HepG2 (cell line): ENCODE measurements around the gene PPP6R2. TPM values are rescaled to one million over a fixed set of nuclear protein-coding genes. Genes with fewer than 3 reads are reported as not detected.

Source experiments
- ATAC-seq: fragments of 200-7000 bp; cut with Tn5 transposase; 3 replicates; pipeline ENCODE4 v1.9.1; 2020; ENCODE audit warnings: mild to moderate bottlenecking, moderate library complexity
- BruUV-seq: library from RNA; stranded (reverse); fragments of 400-500 nt; replicated peaks from 2 replicates; lab custom pipeline; 2021; lab: Mats Ljungman, UMichigan
- CTCF ChIA-PET: fragments of 300-600 bp; formaldehyde crosslinking; extraction: SDS; loops from one replicate; lab custom pipeline; 2021; ENCODE audit warnings: low total read pairs, inconsistent platforms, low intra/inter-chr PET ratio; lab: Yijun Ruan, JAX
- POLR2A ChIA-PET: fragments of 350-600 bp; sonication (Branson Sonifier 250); formaldehyde crosslinking; loops from one replicate; lab custom pipeline; 2020; ENCODE audit warnings: antibody characterized with exemption, inconsistent platforms; lab: Yijun Ruan, JAX
- DNase-seq: peaks from one replicate; pipeline ENCODE4 v3.0.0-alpha.2; 2015; ENCODE audit warnings: low spot score
- FAIRE-seq: peaks from 3 replicates; lab custom pipeline; 2011; peaks lifted over from hg19 to GRCh38; lab: Jason Lieb, UNC
- H2AFZ ChIP-seq: one replicate; pipeline ENCODE4 v1.6.1; 2011; ENCODE audit warnings: low read length, inconsistent platforms
- H3K27ac ChIP-seq: fragments of 300-600 bp; 3 replicates; pipeline ENCODE4 v1.8.0; 2011; ENCODE audit warnings: mixed run types, mild to moderate bottlenecking, mixed read lengths, low read length, inconsistent platforms; ENCODE audit not compliant: insufficient read depth; ENCODE audit errors: extremely low read length
- H3K27me3 ChIP-seq, 2 experiments: fragments of 200-600 bp in 1 of 2; 2 replicates in 1 of 2; 3 replicates in 1 of 2; pipeline versions ENCODE4 v1.6.0 to v1.8.0; 2011; ENCODE audit warnings: low read length in 2 of 2, mild to moderate bottlenecking in 2 of 2, moderate library complexity in 2 of 2, inconsistent platforms in 1 of 2; ENCODE audit not compliant: insufficient read depth in 2 of 2, control insufficient read depth in 1 of 2
- H3K36me3 ChIP-seq, 2 experiments: fragments of 200-600 bp in 1 of 2; replicated peaks in 1 of 2; 2 replicates in 1 of 2; 3 replicates in 1 of 2; pipeline versions ENCODE4 v1.5.1 to v1.8.0; 2011; ENCODE audit warnings: low read length in 2 of 2, inconsistent platforms in 1 of 2; ENCODE audit not compliant: insufficient read depth in 2 of 2, control insufficient read depth in 1 of 2
- H3K4me1 ChIP-seq: 2 replicates; pipeline ENCODE4 v1.5.1; 2012; ENCODE audit warnings: low read length, inconsistent platforms; ENCODE audit not compliant: insufficient read depth
- H3K4me2 ChIP-seq: 2 replicates; pipeline ENCODE4 v1.6.0; 2011; ENCODE audit warnings: low read depth, low read length, inconsistent platforms
- H3K4me3 ChIP-seq, 3 experiments: fragments of 200-600 bp in 1 of 3; sonication (generic), shearing (Covaris generic) in 1 of 3; replicated peaks in 1 of 3; 2 replicates each; pipeline ENCODE4 v1.5.1; 2011 to 2016; ENCODE audit warnings: low read length in 3 of 3, inconsistent platforms in 2 of 3, low read depth in 2 of 3, mild to moderate bottlenecking in 2 of 3, control low read depth in 1 of 3, mixed read lengths in 1 of 3; ENCODE audit not compliant: insufficient read depth in 1 of 3
- H3K79me2 ChIP-seq: one replicate; pipeline ENCODE4 v1.6.1; 2011; ENCODE audit warnings: low read length, inconsistent platforms; ENCODE audit not compliant: insufficient read depth
- H3K9ac ChIP-seq: 2 replicates; pipeline ENCODE4 v1.6.0; 2011; ENCODE audit warnings: mild to moderate bottlenecking, low read depth, low read length, inconsistent platforms; ENCODE audit not compliant: insufficient read depth
- H3K9me3 ChIP-seq: 2 replicates; pipeline ENCODE4 v1.5.1; 2012; ENCODE audit warnings: mild to moderate bottlenecking, low read length
- H4K20me1 ChIP-seq: 2 replicates; pipeline ENCODE4 v1.6.0; 2011; ENCODE audit warnings: inconsistent platforms, mild to moderate bottlenecking, low read length, moderate library complexity; ENCODE audit not compliant: insufficient read depth
- GFI1 ChIP-seq: sonication (generic); formaldehyde crosslinking; IDR thresholded peaks from 2 replicates; pipeline ENCODE4 v1.5.0; 2020; ENCODE audit warnings: missing genetic modification reagents, mild to moderate bottlenecking, borderline replicate concordance
- MAZ ChIP-seq, 2 experiments: sonication (generic) in 1 of 2; formaldehyde crosslinking in 1 of 2; IDR thresholded peaks; 2 replicates each; pipeline versions ENCODE4 v1.5.0 to v1.6.1; 2012 to 2020; ENCODE audit warnings: low read depth in 2 of 2, mild to moderate bottlenecking in 2 of 2, borderline replicate concordance in 1 of 2, improper control_type of control experiment in 1 of 2, low read length in 1 of 2, missing genetic modification reagents in 1 of 2, moderate library complexity in 1 of 2
- POLR2A ChIP-seq, 2 experiments: IDR thresholded peaks; 2 replicates each; pipeline ENCODE4 v1.6.1; 2011; ENCODE audit warnings: low read depth in 2 of 2, low read length in 2 of 2, mild to moderate bottlenecking in 1 of 2, moderate library complexity in 1 of 2; ENCODE audit not compliant: insufficient read depth in 1 of 2
- RNF219 ChIP-seq: sonication (generic); formaldehyde crosslinking; IDR thresholded peaks from 2 replicates; pipeline ENCODE4 v1.5.0; 2020; ENCODE audit warnings: mild to moderate bottlenecking, missing genetic modification reagents
- WGBS: methylation state at CpG from one replicate; pipeline ENCODE4 v1.1.6; 2017; ENCODE audit warnings: low lambda C conversion rate; 5-methylcytosine and 5-hydroxymethylcytosine counted together
- in situ Hi-C: cut with HindIII; loops from 2 replicates; pipeline ENCODE4 v1.10.0; 2017; ENCODE audit warnings: low pct_unique_long_range_greater_than_20kb; ENCODE audit not compliant: extremely low pct_ligation_motif_present
- intact Hi-C: fragments of 100-400 bp; cut with micrococcal nuclease; formaldehyde crosslinking; loops from one replicate; pipeline ENCODE4 v1.10.0; 2022; ENCODE audit not compliant: unreplicated experiment
- polyA plus RNA-seq, 8 experiments: library from polyadenylated mRNA; depleted of rRNA in 3 of 8; stranded (reverse) in 7 of 8; unstranded in 1 of 8; fragments of >200 nt; fragmentation: Illumina TruSeq in 4 of 8; extraction: Trizol in 4 of 8; gene quantifications; 2 replicates each; pipeline versions ENCODE4 v1.2.1 to v1.2.3, GENCODE V29; 2011 to 2016; ENCODE audit warnings: low read depth in 4 of 8, missing spikeins in 1 of 8, mixed read lengths in 1 of 8; ENCODE audit not compliant: insufficient read depth in 1 of 8
- total RNA-seq, 5 experiments: library from RNA; depleted of rRNA; stranded (reverse); fragments of >200 nt; fragmentation: Illumina TruSeq; extraction: Trizol; gene quantifications; 2 replicates each; pipeline ENCODE4 v1.2.3, GENCODE V29; 2016; ENCODE audit warnings: low read depth in 1 of 5

PPP6R2 gene
- total and polyA plus RNA-seq, 2 of the 13 experiments (the other 11 are each of a cell fraction or from before 2014, with no cell fraction given): 55.0 to 102 TPM

- ATAC-seq: no peak; the same call in 2 of the 3 replicates
- no TSS peak for BruUV-seq
- CTCF ChIA-PET: no interaction called here
- H3K4me1 ChIP-seq: no peaks in the 10 kb centered on the region
- no peak for FAIRE-seq
- in situ Hi-C loops (no loop called here), intact Hi-C loops (no loop called here)
- H3K4me3 ChIP-seq: no peak overlapping the region
- H3K4me2 ChIP-seq: no peak overlapping the region
- peaks cover 2% of the 10 kb centered on the region for H3K79me2 ChIP-seq
- H2AFZ ChIP-seq: no peak overlapping the region
- TF ChIP-seq MAZ (IDR thresholded peaks at IDR 0.05; ENCODE audit: borderline replicate concordance, low read depth, low read length): no peak
- no peak for TF ChIP-seq MAZ (CRISPR knock-in tag; IDR thresholded peaks at IDR 0.05; ENCODE audit: low read depth)
- 0 out of 4 replicates have a peak, but pooled peaks of 1 of the 2 experiments have one; percentile 20 for TF ChIP-seq POLR2A (IDR thresholded peaks at IDR 0.05; ENCODE audit: insufficient read depth in 1 of 2, low read depth in 2 of 2, low read length in 2 of 2)
- TF ChIP-seq GFI1 (CRISPR knock-in tag): no peak
- no peak for TF ChIP-seq RNF219 (CRISPR knock-in tag)
- H3K27ac ChIP-seq: no peak overlapping the region
- no peak overlapping the region for H3K9ac ChIP-seq
- H3K9me3 ChIP-seq: no peaks in the 10 kb centered on the region
- H3K27me3 ChIP-seq: no peaks in the 10 kb centered on the region
- peaks cover 3% of the 10 kb centered on the region; the same call in 1 of the 2 replicates for H4K20me1 ChIP-seq
- 97% methylated on average over 13 of the region's 14 CpGs for WGBS
- no peak for DNase-seq
- POLR2A ChIA-PET: no interaction called here
- peaks cover 53 to 78% of the 10 kb centered on the region in 2 experiments for H3K36me3 ChIP-seq
These were observed 80.8 kb downstream of the PPP6R2 start for GRCh38 chr22:50423956-50424355.
